AG10803 (cell line): ENCODE measurements around the gene NELL2.

Experiments used
- DNase-seq: peaks from one replicate; pipeline ENCODE4 v3.0.0; 2010; ENCODE audit warnings: low read depth
- H3K4me3 ChIP-seq: 2 replicates; pipeline ENCODE4 v1.5.1; 2011; ENCODE audit warnings: mild to moderate bottlenecking, low read length, control low read depth
- CTCF ChIP-seq: conservative IDR thresholded peaks from 2 replicates; pipeline ENCODE4 v1.5.1; 2011; ENCODE audit warnings: mild to moderate bottlenecking, low read length, control low read depth, inconsistent platforms

NELL2 gene

GRCh38 chr12:44654646-44655639, 221.2 kb downstream of the NELL2 start:
- no peak for DNase-seq
- no peak for TF ChIP-seq CTCF
- no peak overlapping the region for H3K4me3 ChIP-seq

DNA sequence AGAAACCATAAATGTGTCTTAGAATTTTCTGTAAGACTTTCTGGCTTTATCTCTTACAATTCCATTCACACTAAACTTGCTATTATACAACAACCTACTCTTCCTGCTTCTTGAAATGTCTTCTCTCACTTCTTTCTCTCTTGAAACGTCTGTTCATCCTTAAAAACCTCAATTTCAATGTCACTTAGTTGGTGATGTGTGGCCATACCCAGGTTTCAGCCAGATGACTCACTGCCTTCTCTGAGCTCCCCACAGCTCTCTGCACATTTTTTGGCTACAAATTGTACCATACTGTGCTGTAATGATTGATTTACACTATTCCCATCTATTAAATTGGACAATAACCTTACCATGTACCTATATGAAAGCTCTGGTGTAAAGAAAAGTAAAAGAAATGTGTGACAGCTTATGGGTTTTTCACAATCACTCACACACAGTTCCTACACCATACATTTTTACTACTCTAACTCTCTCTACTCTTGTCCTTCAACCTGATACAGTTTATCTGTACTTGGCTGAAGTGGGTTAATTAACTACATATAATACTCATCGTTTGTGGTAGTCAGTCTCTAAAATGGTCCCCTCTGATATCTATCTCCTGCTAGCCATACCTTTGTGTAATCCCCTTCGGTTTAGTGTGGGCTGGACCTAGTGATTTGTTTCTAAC, 222.1 kb downstream of the NELL2 start:
- TF ChIP-seq CTCF, result no peak
- H3K4me3 ChIP-seq, result no peak overlapping the region
- DNase-seq, result no peak

DNA sequence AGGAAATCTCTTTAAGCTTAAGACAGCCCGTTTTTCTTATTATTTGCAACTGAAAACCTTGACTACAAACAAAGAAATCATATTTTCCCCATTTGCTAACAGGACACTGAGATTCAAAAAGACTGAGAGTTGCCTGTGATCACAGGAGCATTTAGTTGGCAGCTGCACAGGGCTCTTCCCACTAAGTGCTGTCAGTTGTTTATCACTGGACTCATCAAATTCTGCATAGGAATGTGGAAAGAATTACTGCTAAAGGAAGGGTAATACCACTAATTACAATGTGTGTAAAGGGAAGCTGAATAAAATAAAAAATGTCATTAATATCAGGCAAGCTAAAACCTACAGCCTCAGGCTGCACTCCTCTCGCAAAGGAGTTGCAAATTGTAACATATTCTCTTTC, 226.4 kb downstream of the NELL2 start:
- no peak for TF ChIP-seq CTCF

DNA sequence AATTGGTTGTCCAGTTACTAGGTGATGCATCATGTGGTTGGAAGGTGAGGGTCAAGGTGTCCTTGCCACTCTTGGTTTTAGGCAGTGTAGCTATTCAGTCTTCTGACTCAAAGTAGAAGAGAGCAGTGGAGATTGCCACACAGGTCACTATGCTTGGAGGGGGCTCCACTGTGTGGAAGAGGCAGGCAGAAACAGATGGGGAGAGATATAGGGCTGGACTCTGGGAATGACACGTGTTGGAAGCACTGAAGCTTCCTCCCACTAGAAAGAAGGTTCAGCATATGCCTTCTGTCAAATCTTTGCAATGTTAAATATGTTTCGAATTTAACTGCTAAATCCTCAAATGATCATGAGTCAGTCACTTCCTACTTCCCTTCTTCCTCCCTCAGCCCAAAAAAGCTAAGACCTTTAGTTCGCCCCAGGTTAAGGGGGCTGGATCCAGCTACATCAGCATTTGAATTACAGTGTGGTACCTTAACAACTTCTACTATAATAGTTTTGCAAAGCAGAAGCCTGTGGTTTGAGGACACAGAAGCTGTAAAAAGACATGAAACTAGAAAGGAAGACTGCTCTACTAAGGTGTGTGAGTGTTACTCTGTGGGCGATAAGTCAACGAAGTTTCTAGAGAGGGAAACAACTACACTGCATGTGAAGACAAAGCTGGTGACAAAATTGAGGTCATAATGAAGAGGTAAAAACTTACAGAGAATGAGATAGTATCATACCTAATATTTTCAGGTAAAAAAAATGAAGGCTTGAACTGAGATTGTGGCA, 228.0 kb downstream of the NELL2 start:
- H3K4me3 ChIP-seq, result no peak overlapping the region
- no peak for TF ChIP-seq CTCF
- no peak for DNase-seq

More for the DNA sequence above, 226.4 kb downstream of the NELL2 start:
- no peak overlapping the region for H3K4me3 ChIP-seq
- DNase-seq, result no peak

- TF ChIP-seq CTCF, result no peak
- no peak overlapping the region for H3K4me3 ChIP-seq
- DNase-seq, result no peak
Observed at GRCh38 chr12:44640427-44641190, 235.5 kb downstream of the NELL2 start.

DNA sequence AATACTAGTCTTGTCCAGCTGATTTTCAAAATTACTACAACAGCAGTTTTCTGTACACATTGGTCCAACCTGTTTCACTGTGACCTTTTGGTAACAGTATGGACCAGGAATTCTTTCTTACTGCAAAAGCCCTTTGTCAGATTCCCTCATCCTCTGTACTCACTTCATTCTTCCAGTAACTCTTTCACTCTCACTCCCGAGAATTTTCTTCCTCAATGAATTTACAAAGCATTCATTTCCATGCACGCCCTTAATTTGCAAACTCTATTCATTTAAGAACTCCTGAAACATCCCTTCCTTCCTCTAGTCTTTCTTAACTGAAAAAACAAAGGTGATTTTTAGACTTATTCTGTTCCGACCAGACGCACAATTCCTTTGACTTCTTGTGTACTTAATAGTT, 238.2 kb downstream of the NELL2 start:
- TF ChIP-seq CTCF, result no peak
- DNase-seq, result no peak
- no peak overlapping the region for H3K4me3 ChIP-seq
